ENCODE measurements around the gene KCNJ16.

Gene KCNJ16

DNA sequence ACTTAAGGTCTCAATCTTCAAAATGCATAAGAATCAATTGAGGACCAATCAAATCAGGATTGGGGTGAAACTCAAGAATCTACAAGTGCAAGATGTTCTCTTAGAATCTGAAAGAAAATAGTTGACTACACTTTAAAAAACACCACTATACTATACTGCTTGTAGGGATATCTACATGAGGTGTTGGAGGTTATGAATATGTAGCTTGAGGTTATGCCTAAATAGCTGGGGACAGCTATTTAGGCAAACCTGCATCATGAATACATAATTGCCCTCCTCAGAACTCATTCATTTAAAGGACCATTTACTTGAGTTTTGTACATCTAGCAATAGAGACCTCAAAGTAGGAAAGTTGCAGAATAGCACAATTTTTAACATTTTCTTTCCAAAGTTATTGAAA is 40.1 kb downstream of the KCNJ16 start:
- TF ChIP-seq, protein P1, sequence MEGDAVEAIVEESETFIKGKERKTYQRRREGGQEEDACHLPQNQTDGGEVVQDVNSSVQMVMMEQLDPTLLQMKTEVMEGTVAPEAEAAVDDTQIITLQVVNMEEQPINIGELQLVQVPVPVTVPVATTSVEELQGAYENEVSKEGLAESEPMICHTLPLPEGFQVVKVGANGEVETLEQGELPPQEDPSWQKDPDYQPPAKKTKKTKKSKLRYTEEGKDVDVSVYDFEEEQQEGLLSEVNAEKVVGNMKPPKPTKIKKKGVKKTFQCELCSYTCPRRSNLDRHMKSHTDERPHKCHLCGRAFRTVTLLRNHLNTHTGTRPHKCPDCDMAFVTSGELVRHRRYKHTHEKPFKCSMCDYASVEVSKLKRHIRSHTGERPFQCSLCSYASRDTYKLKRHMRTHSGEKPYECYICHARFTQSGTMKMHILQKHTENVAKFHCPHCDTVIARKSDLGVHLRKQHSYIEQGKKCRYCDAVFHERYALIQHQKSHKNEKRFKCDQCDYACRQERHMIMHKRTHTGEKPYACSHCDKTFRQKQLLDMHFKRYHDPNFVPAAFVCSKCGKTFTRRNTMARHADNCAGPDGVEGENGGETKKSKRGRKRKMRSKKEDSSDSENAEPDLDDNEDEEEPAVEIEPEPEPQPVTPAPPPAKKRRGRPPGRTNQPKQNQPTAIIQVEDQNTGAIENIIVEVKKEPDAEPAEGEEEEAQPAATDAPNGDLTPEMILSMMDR (IDR thresholded peaks at IDR 0.05; ENCODE audit: low read depth, low read length) = no peak
- in situ Hi-C loops (cut with HindIII; ENCODE audit: low sequenced_read_pairs) = no loop called here
- no peak overlapping the region for H3K4me3 ChIP-seq (ENCODE audit: low read depth, low read length)
- DNase-seq (ENCODE audit: low read depth, low spot score) = no peak

DNA sequence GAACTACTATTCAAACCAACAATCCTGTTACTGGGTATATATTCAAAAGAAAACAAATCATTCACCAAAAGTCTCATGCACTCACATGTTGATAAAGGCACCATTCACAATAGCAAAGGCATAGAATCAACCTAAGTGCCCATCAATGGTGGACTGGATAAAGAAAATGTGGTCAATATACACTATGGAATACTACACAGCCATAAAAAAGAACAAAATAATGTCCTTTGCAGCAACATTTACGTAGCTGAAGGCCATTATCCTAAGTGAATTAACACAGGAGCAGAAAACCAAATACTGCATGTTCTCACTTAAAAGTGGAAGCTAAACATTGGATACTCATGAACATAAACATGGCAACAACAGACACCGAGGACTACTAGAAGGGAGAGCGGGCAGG is 41.9 kb downstream of the KCNJ16 start:
- H3K4me3 ChIP-seq (ENCODE audit: low read depth, low read length) = no peak overlapping the region
- in situ Hi-C loops (cut with HindIII; ENCODE audit: low sequenced_read_pairs) = no loop called here
- TF ChIP-seq, protein P1 (IDR thresholded peaks at IDR 0.05; ENCODE audit: low read depth, low read length) = no peak
- no peak for DNase-seq (ENCODE audit: low read depth, low spot score)

DNA sequence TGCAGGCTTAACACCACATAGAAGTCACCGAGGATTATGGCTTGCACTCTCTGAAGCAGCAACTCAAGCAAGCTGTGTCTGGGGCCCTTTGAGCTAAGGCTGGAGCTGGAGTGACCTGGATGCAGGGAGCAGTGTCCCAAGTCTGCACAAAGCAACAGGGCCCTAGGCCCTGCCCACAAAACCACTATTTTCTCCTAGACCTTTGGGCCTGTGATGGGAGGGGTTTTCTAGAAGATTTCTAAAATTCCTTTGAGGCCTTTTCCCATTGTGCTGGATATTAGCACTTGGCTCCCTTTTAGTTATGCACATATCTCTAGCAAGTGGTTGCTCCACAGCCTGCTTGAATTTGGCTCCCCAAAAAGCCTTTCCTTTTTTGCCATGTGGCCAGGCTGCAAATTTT is 44.5 kb downstream of the KCNJ16 start:
- H3K4me3 ChIP-seq (ENCODE audit: low read depth, low read length) = no peak overlapping the region
- TF ChIP-seq, protein P1 (IDR thresholded peaks at IDR 0.05; ENCODE audit: low read depth, low read length) = no peak
- DNase-seq (ENCODE audit: low read depth, low spot score) = no peak
- in situ Hi-C loops (cut with HindIII; ENCODE audit: low sequenced_read_pairs) = no loop called here

DNA sequence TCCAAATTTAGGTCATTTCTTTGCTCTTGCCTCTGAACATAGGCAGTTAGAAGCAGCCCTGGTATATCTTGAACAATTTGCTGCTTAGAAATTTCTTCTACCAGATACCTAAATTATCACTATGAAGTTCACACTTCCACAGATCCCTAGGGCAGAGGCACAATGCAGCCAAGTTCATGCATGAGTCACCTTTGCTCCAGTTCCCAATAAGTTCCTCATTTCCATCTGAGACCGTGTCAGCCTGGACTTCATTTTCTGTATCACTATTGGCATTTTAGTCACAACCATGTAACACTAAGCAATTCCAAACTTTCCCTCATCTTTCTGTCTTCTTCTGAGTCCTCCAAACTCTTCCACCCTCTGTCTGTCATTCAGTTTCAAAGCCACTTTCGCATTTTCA is 45.0 kb downstream of the KCNJ16 start:
- H3K4me3 ChIP-seq (ENCODE audit: low read depth, low read length) = no peak overlapping the region
- TF ChIP-seq, protein P1 (IDR thresholded peaks at IDR 0.05; ENCODE audit: low read depth, low read length) = no peak
- DNase-seq (ENCODE audit: low read depth, low spot score) = no peak
- in situ Hi-C loops (cut with HindIII; ENCODE audit: low sequenced_read_pairs) = no loop called here

DNA sequence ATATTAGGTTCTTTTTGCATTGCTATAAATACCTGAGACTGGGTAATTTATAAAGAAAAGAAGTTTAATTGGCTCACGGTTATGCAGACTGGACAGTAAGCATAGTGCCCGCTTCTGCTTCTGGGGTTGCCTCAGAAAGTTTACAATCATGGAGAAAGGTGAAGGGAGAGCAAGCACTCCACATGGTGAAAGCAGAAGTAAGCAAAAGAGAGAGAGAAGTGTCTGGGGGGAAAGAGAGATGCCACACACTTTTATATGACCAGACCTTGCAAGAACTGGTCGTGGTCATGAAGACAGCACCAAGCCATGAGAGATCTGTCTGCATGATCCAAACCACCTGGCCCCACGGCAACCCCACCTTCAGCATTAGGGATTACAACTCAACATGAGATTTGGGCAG is 45.4 kb downstream of the KCNJ16 start:
- no peak overlapping the region for H3K4me3 ChIP-seq (ENCODE audit: low read depth, low read length)
- in situ Hi-C loops (cut with HindIII; ENCODE audit: low sequenced_read_pairs) = no loop called here
- TF ChIP-seq, protein P1 (IDR thresholded peaks at IDR 0.05; ENCODE audit: low read depth, low read length) = no peak
- DNase-seq (ENCODE audit: low read depth, low spot score) = no peak

DNA sequence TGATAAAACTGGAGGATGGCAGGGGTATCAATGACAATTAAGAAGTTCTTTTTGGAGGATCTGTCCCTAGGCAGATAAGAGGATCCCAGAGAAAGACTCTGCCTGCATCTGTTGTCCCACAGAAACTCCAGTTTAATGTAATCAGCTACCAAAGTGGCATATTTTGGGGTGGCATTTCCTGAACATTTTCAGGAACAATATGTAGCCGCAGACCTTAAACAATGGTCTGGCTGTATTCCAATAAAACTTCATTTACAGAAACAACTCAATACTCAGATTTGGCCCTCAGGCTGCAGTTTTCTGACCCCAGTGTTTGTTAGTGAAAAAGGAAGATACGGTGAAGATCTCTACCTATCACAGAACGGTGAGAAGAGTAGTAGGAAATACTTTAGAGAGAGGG is 46.1 kb downstream of the KCNJ16 start:
- TF ChIP-seq, protein P1 (IDR thresholded peaks at IDR 0.05; ENCODE audit: low read depth, low read length) = no peak
- no peak for DNase-seq (ENCODE audit: low read depth, low spot score)

DNA sequence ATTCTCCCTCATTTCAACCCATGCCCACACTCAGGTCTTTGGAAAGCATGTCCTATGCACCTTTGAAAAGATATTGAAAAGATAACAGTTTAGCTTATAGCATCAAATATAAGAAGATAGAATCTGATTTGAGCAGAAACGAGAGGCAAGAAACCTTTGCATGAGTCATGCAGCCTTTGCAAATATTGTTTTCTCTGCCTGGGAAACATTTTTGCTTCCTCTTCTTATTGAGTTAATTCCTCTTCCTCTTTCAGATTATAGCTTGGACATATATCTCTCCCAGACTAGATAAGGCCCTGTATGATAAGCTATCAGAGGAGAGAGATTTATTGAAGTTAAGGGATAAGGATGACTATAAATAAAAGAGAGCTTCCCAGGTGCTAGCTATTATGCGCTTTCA is 48.2 kb downstream of the KCNJ16 start:
- DNase-seq (ENCODE audit: low read depth, low spot score) = no peak
- no peak overlapping the region for H3K4me3 ChIP-seq (ENCODE audit: low read depth, low read length)
- TF ChIP-seq, protein P1 (IDR thresholded peaks at IDR 0.05; ENCODE audit: low read depth, low read length) = no peak
- in situ Hi-C loops (cut with HindIII; ENCODE audit: low sequenced_read_pairs) = no loop called here

More for the DNA sequence above, 46.1 kb downstream of the KCNJ16 start:
- in situ Hi-C loops (cut with HindIII; ENCODE audit: low sequenced_read_pairs) = no loop called here
- H3K4me3 ChIP-seq (ENCODE audit: low read depth, low read length) = no peak overlapping the region

Data from astrocyte of the spinal cord (primary cell).